CD4-positive, alpha-beta T cell treated with Interleukin-6 for 4 hours (primary cell): ENCODE measurements around the gene SLC16A5.
"Not testable (repeated sequence)": the region's sequence is repeated elsewhere in the genome, so short reads cannot be mapped to it uniquely, and the experiment has no call there.

Source experiments
- DNase-seq: peaks from one replicate; pipeline ENCODE4 v3.0.0-alpha.2; 2020; ENCODE audit warnings: mixed read lengths

Gene SLC16A5, protein sequence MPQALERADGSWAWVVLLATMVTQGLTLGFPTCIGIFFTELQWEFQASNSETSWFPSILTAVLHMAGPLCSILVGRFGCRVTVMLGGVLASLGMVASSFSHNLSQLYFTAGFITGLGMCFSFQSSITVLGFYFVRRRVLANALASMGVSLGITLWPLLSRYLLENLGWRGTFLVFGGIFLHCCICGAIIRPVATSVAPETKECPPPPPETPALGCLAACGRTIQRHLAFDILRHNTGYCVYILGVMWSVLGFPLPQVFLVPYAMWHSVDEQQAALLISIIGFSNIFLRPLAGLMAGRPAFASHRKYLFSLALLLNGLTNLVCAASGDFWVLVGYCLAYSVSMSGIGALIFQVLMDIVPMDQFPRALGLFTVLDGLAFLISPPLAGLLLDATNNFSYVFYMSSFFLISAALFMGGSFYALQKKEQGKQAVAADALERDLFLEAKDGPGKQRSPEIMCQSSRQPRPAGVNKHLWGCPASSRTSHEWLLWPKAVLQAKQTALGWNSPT

DNA sequence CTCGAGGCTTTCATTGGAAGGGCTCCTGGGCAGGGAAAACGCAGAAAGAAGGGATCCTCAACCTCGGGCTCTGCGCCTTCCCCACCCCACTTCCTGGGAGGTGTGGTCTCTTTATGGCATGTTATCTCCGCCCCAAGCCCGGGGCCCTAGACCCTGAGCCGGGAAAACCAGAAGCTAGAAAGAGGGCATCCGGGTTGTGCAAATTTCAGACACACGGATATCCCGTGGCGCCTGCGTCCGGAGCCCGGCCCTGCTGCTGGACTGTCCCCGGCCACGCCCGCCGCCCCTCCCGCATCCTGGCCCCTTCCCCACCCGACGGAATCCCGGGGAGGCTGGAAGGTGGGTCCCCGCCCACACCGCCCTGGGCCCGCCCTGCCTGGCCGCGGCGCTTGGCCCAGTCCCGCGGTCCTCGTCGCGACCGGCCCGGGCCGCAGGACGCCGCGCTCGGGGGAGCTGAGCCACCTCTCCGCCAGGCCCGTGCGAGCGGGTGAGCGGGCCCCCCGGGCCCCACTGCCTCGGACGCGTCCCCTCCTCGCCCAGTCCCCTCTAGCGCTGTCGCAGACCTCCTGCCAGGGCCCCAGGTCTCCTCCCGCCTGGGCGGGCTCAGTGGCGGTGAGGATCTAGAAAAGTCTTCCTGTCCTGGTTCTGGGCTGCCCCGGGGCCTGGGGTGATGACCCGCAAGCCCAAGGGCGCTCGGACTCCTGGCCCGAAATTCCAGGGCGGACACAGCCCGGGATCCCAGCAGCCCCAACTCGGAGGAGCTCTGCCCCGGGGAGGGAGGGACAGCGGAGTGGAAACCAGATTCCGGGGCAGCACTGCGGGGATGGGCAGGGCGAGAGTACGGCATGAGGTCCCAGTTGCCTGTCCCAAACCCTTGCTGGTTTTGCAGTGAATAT lies at the start of gene SLC16A5:
TSS of gene SLC16A5 (plus strand) at position 397 of the 896 bp plus-strand sequence. CDS start 5,683 bp downstream, outside the sequence.
- DNase-seq: peak; percentile 72

DNA sequence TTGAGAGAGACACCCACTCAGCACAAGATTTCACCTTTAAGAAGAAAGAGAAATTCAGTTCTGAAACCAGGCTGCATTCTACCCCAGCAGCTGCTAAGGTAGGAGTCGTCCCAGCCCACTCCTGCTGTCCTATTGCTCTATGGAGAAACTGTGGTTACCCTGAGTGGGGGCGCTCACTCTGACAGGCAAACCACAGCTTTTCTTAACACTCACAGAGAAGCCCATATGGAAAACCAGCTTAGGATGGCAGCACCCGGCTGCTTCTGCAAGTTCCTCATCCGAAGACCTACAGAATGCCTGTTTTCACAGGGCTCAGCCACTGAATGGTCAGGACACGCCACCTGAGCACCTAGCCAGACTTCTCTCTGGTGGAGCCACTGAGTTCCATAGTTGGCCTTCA lies 48.5 kb upstream of the SLC16A5 start:
- no peak for DNase-seq

DNA sequence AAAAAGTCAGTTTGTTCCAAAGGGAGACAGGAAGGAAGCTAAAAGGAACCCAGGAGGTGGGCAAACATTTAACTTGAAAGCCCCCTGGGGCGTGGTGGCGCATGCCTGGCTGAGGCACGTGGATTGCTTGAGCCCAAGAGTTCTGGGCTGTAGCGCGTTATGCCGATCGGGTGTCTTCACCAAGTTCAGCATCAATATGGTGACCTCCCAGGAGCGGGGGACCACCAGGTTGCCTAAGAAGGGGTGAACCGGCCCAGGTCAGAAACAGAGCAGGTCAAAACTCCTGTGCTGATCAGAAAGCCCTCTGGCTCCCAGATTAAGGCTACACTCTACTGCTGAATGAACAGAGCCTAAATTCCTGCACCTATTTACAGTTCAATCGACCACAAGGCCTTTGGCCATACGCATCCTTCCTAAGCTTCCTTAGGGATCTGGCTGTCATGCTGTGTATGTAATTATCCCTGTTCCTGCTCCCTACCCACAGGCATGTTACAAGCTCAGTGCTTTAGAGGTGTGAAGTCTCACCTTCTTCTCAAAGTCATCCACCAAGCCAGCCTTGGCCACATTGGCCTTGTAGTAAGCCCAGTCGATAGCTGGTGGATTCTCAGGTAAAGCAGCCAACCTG lies 46.0 kb upstream of the SLC16A5 start:
- DNase-seq: no peak

DNA sequence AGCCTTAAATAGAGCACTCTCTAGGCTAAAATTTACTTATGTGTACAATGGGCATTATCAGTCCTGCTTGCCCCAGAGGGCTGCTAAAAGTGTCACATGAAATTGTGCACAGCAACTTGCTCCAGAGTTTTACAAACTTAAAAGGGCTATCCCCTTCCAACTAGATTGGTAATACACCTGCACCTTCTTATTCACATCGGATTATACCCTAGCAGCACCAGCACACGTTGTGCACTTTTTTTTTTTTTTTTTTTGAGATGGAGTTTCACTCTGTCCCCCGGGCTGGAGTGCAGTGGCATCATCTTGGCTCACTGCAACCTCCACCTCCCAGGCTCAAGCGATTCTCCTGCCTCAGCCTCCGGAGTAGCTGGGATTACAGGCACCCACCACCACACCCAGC lies 44.0 kb upstream of the SLC16A5 start:
- DNase-seq: not testable (repeated sequence)

DNA sequence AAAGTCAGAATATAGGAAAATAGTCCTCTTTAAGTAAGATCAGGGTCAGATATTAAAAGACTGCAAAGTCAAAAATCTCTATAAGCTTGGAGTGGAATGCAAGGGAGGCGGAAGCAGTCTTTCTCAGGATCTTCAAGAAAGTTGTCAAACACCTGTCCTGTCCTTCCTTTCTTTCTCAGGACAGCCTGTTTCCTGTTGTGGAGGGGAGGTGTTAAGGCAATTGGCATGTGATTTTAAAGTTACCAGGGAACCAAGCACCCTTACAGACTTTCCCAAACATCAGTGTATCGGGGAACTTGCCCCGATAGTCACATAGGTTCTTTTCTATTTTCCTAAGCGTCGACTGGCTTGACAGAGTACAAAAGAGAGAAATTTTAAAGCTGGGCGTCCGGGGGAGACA lies 43.0 kb upstream of the SLC16A5 start:
- DNase-seq: no peak

DNA sequence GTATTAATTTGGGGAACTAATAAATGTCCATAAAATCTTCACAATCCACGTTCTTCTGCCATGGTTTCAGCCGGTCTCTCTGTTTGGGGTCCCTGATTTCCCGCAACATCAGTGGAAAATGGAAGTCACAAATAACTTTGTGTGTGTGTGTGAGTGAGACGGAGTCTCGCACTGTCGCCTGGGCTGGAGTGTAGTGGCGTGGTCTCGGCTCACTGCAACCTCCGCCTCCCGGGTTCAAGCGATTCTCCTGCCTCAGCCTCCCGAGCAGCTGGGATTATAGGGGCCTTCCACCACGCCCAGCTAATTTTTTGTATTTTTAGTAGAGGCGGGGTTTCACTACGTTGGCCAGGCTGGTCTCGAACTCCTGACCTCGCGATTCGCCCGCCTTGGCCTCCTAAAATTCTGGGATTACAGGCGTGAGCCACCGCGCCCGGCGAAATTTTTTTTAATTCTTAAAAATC lies 41.8 kb upstream of the SLC16A5 start:
- not testable (repeated sequence) for DNase-seq

DNA sequence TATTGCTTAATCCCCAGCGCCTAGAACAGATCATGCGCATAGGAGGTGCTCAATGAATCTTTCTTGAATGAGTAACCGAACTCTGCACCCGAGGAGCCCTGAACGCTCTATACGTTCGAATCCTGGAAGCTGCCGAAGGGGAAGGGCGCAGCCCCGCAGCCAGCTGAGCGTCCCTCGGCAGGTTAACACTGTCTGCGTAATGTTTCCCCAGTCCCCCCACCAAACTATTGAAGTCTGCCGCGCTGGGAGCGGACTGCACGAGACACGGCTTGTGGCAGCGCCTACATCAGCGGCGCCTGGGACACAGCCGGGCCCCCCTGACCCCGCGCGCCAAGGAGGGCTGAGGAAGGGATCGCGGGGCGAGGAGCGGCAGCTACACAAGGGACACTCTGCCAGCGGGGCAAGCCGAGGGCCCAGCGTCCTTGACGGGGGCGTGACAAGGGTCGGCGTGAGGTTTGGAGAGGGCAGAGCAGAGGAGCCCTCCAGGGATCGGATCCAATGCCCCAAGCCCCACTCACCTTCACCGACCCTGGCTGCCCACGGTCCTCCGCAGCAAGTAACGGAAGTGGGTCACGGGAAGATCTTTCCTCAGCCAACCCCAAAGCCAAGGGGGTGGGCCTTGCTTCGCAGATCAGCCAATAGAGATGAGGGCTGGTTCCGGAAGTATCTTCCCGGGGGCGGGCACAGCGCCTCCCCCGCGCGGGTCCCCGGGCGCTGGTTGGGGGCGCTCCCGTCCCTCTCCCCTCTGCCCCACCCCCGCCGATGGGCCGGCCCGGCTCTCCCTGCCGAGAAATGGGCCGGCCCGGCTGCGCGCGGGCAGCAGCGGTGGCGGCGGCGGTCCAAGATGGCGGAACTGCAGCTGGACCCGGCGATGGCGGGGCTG lies 41.1 kb upstream of the SLC16A5 start, which contains the start of the genes ATP5PD and KCTD2:
TSS of gene ATP5PD (minus strand) at position 563 of the 883 bp plus-strand sequence. CDS start 4,319 bp downstream, outside the sequence.
TSS of gene KCTD2 (plus strand) at position 819 of the 883 bp plus-strand sequence. CDS start at position 845, 26 bp downstream.
- peak; percentile 97 for DNase-seq

DNA sequence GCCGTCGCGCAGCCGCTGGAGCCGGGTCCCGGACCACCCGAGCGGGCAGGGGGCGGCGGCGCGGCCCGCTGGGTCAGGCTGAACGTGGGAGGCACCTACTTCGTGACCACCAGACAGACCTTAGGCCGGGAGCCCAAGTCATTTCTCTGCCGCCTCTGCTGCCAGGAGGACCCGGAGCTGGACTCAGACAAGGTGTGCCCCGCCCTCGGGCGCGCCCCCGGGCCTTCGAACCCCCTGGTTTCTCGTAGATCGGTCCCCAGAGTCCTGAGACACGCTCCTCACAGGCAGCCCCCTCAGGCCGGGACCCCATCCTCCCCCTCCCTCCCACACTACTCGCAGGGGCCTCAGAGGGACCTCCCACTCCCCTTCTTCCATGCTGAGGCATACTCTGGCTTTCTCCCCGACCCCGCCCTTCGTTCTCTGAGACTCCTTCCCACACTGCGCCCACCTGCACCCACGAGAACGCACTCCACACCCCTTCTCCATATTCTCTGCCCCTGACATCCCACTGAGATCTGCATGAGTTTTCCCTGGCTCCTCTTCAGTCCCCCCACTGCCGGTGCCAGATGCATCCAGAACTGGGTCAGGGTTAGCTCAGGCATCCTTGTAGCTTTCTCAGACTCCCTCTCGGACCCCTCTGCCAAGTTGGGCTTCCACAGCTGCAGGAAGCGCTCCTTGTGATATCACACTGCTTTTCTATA lies 40.2 kb upstream of the SLC16A5 start:
- DNase-seq: peak; percentile 46

DNA sequence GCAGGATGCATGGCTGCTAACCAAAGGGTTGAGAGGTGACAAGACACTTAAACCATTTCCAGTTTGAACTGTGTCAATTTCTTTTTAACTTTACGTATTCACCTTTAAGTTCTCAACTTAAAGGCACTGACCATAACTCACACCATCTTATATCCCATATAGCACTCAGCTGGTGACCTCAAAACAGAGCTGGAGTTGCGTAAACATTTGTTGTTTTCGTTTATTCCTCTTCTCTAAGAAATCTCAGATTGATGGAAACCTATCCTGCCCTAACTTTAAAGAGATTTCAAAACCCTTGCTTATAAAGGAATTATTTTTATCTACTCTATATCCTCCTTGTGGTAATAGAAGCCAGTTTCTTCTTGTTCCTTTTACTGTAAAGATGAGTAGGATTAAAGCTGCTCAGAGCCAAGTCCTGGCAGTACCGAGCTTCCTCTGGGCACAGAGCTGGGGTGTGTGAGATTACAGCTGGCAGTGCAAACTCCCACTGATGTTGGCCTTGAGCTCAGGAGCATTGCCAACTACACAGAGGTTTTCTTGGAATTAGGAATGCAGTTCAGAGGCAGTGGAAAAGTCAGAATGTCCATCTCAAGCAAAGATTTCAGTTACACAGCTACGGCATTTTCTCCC lies 39.4 kb upstream of the SLC16A5 start:
- DNase-seq: no peak

DNA sequence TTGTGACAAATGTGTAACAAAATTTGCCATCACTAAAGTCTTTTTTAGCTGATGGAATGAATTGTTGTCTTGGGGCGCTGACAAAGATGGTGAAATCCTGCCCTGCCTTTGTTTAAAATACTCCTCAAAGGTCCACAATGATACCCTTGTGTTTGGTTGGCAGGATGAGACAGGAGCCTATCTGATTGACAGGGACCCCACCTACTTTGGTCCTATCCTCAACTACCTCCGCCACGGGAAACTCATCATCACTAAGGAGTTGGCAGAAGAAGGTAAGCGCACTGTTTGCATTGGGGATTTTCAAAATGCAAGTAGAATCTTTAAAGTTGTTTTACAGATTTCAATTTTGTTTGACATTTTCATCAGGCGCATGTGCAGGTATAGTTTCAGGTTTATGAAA lies 38.7 kb upstream of the SLC16A5 start:
- no peak for DNase-seq

DNA sequence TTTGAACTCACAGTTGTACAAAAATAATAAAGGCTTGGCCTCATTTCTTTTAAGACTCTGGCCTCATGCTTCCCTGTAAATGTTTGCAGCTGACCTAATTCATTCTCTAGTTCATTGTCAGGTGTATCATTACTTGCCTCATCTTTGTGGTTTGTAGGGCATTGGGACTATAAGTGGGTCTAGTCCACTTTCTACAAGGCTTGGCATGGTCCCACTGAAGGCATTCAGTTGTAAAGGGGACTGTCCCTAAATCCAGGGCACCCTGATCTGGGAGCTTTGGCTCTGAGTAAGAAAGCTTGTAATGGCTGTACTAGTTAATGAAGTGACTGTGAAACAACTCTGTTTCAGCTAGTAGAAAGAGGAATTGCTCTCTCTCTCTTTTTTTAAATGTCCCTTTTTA lies 38.0 kb upstream of the SLC16A5 start:
- DNase-seq: no peak

DNA sequence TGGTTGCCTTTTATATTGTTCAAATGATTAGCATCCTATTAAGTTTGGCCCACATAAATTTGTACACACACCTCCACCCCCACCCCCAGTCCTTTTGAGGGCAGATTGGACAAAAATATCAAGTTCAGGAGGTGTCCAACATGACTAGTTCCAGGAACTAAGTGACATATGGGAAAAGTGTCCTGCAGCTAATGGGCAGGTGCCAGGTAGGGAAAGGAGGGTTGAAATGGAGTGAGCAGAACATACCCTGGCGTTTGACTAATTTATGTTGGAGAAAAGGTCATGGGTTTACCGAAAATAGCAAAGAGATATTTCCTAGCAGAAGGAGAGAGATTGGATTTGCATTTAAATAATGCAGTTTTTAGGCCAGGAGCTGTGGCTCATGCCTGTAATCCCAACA lies 35.8 kb upstream of the SLC16A5 start:
- no peak for DNase-seq

DNA sequence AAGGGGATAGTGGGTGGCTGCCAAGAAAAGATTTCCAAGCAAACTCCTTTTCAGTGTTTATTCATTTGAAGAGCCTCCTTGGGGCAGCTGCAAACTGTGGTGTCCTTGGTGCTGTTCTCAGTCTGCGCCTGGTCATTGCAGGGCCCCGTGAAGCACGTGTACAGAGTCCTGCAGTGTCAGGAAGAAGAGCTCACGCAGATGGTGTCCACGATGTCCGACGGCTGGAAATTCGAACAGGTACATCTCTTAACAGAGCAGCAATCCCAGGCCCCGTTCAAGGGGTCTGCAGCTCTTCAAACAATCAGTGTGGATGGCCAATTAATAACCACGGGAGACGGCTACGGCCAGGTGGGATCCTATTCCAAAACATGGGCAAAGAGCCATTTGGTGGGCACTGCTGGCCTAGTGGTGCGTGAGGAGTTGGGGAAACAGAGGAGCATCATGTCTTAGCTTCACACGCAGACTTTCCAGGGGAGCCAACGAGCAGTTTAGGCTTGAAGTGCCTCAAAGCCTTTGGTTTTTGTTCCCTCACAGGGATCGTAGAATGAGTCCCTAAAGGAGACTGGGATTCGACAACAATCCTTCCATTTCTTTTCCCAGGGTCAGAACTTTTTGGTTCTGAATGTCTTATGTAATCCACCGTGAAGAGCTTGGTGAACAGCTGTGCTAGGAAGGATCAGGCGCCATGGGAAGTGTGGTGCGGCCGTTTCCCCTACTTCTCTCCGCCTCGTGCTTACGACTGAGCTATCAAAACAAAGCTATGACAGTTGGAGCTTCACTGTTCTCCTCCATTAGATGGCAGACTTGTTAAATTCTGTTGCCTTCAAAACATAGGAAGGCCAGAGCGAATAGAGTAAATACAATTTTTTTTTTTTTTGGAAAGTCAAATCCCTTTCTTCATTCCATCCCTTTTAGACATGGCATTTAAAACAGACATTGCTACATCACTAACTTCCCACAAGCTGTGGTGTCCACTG lies 28.1 kb upstream of the SLC16A5 start:
- DNase-seq: peak; percentile 26

DNA sequence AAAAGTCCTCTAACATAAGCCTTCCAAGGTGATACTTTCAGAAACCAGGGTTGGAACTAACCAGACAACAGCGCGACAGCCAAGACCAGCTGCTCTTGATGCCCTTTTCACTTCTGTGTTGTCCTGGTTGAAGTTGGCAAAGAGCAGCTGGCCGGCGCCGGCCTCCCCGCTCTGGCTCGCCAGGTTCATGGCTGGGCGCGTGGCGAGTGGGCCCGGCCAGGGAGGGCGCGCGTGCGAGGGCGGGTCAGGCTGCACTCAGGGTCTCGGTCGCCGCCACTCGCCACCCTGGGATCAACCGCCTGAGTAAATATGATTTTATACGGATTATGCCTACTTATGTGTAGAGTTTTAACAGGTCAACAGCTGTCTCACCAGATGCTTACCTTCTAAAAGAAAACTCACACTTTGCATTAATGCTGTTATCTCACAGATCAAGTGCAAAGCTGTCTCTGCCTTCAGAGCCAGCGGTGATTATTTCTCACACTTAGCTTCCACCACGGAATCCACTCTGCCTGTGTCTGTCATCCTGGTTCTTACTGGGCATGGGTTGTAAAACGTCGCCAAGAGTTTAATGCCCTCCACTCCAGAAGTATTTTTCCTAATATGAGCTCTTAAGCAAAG lies 27.2 kb upstream of the SLC16A5 start:
- no peak for DNase-seq

DNA sequence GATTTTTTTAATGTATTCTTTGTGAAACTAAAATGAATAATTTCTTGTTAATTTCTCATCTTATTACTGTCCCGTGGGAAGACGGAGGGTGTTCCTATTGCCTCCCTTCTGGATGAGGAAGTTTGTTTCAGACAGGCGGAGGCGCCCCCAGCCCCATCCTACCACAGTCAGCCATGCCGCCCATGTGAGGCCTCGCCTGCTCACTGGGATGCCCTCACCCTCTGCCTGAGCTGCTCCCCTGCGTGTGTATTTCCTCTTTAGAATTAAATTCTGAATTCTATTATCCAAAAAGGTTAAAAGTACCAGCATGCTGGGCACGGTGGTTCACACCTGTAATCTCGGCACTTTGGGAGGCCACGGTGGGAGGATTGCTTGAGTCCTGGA lies 26.7 kb upstream of the SLC16A5 start:
- DNase-seq: no peak

DNA sequence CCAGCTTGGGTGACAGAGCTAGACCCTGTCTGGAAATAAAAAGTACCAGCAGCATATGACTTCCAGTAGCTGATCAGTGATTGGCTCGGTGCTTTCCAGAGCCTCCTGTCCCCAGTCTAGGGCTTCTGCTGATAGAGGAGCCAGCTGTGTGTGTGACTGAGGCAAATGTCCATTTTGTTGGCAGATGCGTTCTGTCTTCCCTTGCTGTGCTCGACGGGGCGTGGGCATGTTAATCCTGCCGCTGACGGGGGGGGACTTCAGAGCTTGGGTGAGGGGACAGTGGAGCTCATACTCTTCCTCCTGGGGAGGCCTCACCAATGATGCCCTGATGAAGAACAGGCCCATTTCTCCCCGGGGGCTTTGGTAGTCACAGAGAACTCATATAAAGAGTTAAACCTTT lies 26.1 kb upstream of the SLC16A5 start:
- no peak for DNase-seq

DNA sequence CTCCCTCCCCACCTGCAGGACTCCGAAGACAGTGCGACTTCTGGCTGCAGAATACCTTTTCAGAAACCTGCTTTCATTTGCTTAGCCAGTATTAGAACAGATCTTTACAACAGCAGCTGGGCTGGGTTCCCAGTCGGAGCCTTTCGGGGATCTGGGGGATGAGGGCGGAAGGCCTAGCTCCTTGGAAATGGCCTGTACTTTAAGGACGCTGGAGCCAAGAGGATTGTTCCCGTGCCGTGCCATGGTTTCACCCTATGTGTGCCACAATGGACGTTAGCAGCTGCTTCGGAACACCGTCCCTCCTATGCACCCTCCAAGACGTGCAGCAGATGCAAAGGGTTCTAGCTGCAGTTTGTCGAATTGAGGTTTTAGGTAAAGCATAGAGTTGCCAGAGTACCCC lies 24.6 kb upstream of the SLC16A5 start:
- no peak for DNase-seq

DNA sequence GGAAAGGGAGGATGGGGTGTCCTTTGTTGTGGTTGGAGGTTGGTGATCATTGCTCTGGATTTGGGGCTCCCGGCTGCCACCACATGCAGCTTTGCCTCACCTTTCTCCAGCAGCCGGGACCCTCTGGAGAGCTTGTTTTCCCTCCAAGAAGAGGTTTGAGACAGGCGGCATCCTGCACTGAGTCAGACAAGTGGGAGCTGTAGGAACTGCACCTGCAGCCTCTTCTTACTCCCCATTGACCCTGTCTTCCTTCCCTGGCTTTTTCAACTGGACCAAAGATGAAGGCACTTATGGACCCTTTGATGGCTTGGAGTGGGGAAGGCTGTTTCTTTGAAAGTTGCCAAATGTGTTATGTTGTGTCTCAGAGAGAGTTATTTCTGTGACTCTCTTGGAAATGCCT lies 24.1 kb upstream of the SLC16A5 start:
- no peak for DNase-seq

DNA sequence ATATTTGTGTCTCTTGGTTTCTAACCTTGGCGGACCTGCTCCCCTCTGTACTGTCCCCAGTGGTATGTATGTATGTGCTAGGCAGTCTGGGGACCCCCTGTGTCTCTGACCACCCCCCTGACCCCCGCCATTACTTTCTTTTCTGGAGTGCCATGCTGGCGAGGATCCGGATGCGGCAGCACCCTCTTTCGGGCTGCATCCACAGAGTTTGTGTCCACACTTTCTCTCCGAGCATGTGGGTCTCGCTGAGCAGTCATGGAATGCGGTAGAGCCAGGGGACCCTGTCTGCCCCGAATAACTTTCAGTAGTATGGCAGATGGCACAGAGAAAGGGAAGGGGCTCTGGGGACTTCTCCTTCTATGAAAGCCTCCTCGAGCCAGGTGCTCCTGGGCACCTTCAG lies 23.7 kb upstream of the SLC16A5 start:
- DNase-seq: no peak
